GM18951 (cell line): Measurements from ENCODE around the gene MORN1.

Experiments used
- POLR2A ChIP-seq: IDR thresholded peaks from 4 replicates; pipeline ENCODE4 v1.6.1; 2011; ENCODE audit warnings: mild to moderate bottlenecking; ENCODE audit not compliant: insufficient read length, insufficient read depth; ENCODE audit errors: extremely low read depth
- in situ Hi-C: fragments of 300-500 bp; cut with MboI; formaldehyde crosslinking; loops from one replicate; pipeline ENCODE4 v1.12.0; 2022; ENCODE audit warnings: low sequenced_read_pairs, mixed read lengths, inconsistent platforms; ENCODE audit not compliant: unreplicated experiment

MORN1 gene

GRCh38 chr1:2320760-2321667 lies 70.3 kb downstream of the MORN1 start:
- TF ChIP-seq POLR2A: no peak
- in situ Hi-C loops: no loop called here

- no peak for TF ChIP-seq POLR2A
- in situ Hi-C loops: no loop called here
Observed at GRCh38 chr1:2320006-2320405, 71.3 kb downstream of the MORN1 start.

DNA sequence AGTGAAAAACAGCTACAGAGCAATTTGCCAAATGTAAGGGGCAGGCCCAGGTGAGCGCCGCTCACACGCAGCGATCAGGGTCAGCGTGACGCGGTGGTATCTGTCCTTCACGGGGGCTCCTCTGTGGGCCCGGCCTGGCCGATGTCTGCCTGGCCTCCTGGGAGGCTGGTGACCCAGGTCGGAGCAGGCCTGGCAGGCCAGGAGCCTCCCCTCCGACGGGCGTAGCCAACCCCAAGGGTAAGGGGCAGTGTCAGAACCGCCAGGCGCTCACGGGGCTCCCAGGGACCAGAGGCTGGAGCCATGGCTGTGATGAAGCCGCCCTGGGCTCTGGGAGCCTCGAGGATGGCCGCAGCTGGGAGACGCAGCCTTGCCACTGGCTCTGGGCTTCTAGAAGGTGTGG lies 72.1 kb downstream of the MORN1 start:
- in situ Hi-C loops: no loop called here
- no peak for TF ChIP-seq POLR2A

DNA sequence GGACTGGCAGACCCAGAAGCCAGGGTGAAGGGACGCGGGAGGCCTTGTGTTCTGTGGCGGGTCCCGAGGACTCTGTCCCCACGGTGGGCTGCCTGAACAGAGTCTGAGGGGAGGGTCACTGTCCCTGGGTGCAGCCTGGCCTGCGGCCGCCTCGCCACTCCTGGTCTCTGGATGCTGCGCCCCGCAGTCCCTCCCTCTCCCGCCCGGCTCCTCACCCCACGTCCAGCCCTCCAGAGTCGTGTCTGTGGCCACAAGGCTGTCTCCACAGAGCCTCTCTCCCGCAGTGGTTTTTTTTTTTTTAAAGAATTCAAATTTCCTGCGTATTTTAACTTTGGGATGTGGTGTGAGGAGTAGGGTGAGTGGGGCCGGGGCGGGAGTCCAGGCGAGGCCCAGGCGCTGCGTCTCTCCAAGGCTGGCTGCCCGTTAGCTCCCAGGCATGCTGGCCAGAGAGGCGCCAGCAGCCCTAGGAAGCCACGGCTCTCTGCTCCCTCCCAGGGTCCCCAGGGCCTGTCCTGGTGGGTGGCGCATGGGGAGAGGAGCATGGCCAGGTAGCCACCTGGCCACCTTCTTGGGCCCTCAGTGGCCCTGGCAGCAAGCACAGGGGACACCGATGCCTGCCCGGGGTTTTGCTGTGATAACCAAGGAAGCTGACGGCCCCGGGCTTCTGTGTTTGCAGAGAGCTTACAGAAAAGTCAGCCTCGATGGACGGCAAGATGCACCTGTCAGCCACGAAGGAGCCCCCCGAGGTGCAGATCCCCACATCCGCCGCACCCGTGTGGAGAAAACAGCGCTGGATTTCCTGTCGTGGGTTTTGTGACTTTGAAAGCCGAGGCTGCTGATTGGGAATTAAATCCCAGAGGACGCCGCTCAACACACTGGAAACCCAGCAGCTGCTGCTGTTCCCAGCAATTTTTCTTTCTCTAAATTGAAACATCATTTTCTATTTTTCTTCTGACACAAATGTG lies 72.8 kb downstream of the MORN1 start:
- TF ChIP-seq POLR2A: no peak
- in situ Hi-C loops: no loop called here

- in situ Hi-C loops: no loop called here
- no peak for TF ChIP-seq POLR2A
Observed at GRCh38 chr1:2317230-2318065, 73.9 kb downstream of the MORN1 start.

GRCh38 chr1:2316451-2316961 lies 74.8 kb downstream of the MORN1 start:
- TF ChIP-seq POLR2A: no peak
- in situ Hi-C loops: no loop called here

- no peak for TF ChIP-seq POLR2A
- in situ Hi-C loops: no loop called here
Observed at GRCh38 chr1:2315674-2316450, 75.5 kb downstream of the MORN1 start.

DNA sequence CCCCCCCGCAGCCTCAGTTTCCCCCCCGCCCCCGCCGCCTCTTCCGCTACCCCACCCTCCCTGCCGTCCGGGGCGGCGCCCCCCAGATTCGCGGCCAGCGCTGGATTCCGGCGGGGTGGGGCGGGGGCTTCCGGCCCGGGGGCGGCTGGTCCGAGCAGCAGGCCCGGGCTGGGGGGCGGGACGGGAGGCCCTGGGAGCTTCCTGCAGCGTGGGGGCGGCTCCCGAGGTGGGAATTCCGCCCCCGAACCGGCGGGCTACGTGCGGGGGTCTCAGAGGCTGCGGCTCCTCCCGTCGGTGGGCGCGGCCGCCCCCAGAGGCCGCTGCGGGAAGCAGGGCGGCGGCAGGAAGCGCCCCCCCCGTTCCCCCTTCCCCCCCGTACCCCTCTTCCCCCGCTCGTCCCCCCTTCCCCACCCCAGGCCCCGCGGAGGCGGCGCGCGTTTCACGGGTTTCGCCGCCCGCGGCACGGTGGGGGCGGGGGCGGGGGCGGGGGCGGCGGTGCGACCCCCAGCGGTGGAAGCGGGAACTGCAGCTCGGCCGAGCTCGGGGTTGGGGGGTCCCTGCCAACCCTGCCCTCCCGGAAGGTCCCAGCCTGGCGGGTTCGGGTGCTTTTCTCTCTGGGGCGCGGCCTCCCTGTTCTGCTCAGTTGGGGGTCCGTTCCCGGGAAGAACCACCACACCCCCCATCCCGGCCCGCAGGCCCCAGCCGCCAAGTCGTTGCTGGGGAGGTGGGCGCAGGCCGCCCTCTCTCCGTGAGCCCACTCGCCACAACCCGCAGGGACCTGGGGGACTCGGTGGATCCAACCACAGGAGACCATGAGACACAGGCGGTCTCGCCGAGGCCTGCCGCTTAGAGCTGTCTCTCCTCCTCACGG lies 76.3 kb downstream of the MORN1 start:
- TF ChIP-seq POLR2A: no peak
- in situ Hi-C loops: no loop called here

DNA sequence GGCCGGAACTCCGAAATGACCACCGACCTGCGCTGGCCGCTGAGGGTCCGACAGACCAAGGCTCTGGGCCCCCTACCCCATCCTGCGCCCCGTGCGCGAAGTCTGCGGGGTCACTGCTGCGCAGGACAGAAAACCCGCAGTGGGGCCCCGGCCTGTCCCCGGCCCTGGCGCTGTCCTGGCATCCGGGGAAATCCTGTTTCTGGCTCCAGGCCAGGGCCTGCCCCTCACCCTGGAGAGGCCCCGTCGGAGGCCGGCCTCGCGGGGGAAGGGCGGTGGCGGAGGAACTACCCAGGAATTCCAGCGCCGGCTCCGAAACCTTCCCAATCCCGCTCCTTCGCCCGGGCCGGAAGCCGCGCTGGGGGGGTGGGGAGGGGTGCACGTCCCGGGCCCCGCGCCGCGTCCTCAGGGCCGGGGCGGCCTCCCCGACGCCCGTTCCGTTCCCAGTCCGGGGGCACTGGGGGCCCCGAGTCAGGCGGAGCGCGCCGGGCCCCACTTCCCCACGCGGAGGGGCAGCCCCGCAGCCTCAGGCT lies 77.0 kb downstream of the MORN1 start:
- no peak for TF ChIP-seq POLR2A
- in situ Hi-C loops: no loop called here

DNA sequence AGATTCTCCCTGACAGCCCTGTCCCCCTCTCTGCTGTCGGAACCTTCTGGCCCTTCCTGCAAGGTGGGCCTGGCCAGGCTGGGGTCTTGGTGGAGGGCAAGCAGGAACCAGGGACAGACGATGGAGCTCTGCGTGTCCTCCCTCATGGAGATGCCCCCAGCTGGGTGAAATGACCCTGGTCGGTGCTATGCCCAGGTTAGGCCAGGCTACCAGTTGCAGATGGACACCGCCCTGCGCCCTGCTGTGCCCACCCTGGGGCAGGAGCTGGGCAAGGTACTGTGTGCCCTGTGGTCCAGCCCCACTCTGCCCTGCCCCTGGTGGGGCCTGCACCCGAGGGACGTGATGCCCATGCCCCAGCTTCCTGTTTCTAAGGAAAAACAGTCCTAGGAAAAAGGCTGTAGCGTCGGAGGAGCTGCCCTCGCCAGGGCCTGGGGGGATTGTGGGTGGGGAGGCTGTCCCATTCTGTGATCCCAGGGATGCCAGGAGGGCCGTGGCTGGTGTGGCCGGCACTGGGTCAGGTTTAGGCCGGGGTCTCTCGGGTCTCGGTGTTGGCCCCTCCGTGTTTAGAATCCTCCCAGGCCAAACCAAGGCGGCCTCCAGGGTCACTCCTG lies 77.6 kb downstream of the MORN1 start:
- in situ Hi-C loops: no loop called here
- TF ChIP-seq POLR2A: no peak
